ENCODE measurements around the gene CRIM1.

DNA sequence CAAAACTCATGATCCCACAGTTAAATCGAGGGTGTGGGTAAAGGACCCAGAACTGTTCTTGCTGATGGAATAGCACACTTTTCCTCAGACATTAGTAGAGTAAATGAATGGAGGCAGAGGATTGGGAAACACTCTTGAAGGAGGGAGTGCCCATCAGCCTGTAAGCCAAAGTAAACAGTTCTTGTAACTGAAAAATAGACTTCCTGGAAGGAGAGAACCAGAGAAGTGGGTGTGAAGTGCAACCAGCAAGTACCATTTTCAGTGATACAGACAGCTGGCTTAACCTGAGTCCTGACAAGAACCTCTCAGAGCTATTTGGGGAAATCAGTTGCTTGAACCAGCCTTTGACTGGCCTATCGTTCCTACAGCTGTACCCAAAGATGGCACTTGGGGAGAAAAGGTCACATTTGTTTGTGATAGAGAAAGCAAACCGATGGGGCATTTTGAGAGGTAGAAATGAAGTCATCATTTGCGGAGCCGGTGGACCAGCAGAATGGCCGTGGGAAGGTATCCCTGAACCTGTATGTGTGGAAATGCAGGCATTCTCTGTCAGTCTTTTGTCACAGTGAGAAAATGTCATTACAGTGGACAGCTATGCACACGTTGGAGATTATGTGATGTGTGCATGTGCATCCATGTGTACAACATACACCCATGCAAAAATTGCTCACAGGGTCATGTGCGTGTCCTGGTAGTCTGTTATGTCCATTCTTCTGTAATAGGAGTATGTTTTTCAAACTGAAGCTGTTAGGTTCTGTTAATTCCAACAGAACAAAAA is 17.8 kb downstream of the CRIM1 start:
- TF ChIP-seq CTCF (conservative IDR thresholded peaks at IDR 0.05; ENCODE audit: low read depth, low read length) = no peak
- TF ChIP-seq EZH2 (IDR thresholded peaks at IDR 0.05; ENCODE audit: borderline replicate concordance, low read depth, low read length, poor library complexity, severe bottlenecking) = no peak

Data from A673 (cell line).